Measurements from ENCODE around the gene E2F7.

E2F7 gene

DNA sequence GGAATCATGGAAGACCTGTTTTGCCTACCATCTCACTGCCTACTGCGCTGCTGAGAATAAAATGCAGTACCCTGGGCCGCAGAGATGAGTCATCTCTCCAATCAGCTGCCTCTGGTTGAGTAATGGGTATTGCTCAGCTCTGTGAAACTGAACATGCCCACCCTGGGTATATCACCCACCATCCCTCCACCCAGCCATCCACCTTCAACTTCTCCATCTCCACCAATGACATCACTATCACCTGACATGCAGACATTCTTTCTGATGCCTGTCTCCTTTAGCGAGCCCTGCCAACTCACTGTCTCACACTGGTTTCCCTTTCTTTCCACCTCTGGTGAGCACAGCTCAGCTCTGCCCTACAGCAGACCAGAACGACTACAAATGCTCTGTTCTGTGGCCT is 33.6 kb downstream of the E2F7 start:
- Histone ChIP-seq H3K9me2 (replicated peaks; ENCODE audit: control insufficient read depth, low read length) (no peaks in the 10 kb centered on the region), H3K36me3 (ENCODE audit: control insufficient read depth, low read length) (peaks cover 89% of the 10 kb centered on the region), H3K4me3 (ENCODE audit: low read length) (no peak overlapping the region), H3F3A (ENCODE audit: control insufficient read depth, insufficient read depth) (no peaks in the 10 kb centered on the region), H3K4me1 (ENCODE audit: control insufficient read depth, low read length) (no peaks in the 10 kb centered on the region), H3K4me2 (ENCODE audit: low read length) (no peak overlapping the region), H3K9me3 (ENCODE audit: control insufficient read depth, insufficient read depth, low read length) (no peaks in the 10 kb centered on the region), H3K27me3 (ENCODE audit: control insufficient read depth, low read length) (no peaks in the 10 kb centered on the region), H3K79me2 (ENCODE audit: control insufficient read depth, low read length) (no peaks in the 10 kb centered on the region), H3K27ac (ENCODE audit: low read depth, low read length) (no peak overlapping the region), H4K20me1 (ENCODE audit: control insufficient read depth, insufficient read depth, low read depth, low read length) (no peaks in the 10 kb centered on the region)
- no peak for TF ChIP-seq EZH2phosphoT487 (IDR thresholded peaks at IDR 0.05; ENCODE audit: borderline replicate concordance, low read length)
- TF ChIP-seq, protein P1, sequence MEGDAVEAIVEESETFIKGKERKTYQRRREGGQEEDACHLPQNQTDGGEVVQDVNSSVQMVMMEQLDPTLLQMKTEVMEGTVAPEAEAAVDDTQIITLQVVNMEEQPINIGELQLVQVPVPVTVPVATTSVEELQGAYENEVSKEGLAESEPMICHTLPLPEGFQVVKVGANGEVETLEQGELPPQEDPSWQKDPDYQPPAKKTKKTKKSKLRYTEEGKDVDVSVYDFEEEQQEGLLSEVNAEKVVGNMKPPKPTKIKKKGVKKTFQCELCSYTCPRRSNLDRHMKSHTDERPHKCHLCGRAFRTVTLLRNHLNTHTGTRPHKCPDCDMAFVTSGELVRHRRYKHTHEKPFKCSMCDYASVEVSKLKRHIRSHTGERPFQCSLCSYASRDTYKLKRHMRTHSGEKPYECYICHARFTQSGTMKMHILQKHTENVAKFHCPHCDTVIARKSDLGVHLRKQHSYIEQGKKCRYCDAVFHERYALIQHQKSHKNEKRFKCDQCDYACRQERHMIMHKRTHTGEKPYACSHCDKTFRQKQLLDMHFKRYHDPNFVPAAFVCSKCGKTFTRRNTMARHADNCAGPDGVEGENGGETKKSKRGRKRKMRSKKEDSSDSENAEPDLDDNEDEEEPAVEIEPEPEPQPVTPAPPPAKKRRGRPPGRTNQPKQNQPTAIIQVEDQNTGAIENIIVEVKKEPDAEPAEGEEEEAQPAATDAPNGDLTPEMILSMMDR (IDR thresholded peaks at IDR 0.05; ENCODE audit: low read depth, low read length, poor library complexity, severe bottlenecking): no peak

DNA sequence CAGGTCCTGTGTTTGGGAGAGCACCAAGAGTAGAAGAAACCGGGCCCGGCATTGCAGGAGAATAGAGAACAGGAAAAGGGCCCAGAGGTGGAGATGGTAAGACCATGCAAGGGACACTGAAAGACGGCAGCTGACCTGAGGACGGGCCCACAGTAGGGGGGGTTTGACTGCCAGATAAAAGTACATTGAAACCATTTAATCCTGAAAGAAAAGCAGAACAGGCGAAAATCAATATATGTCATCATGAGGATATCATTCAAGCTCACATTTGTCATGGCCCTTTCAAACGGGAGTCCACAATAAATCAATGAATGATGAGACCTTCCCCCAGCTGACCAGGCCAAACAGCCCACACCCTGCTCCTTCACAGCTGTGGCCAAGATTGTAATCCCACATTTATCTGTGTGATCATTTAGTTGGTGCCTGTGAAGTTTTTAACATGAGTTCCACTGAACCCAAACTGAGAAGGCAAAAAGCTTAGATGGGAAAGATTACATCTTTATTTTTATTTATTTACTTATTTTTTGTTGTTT is 39.5 kb downstream of the E2F7 start:
- H3K27me3 ChIP-seq (ENCODE audit: control insufficient read depth, low read length): no peaks in the 10 kb centered on the region
- H3K4me3 ChIP-seq (ENCODE audit: low read length): no peak overlapping the region
- H3K4me1 ChIP-seq (ENCODE audit: control insufficient read depth, low read length): no peaks in the 10 kb centered on the region
- H3F3A ChIP-seq (ENCODE audit: control insufficient read depth, insufficient read depth): no peaks in the 10 kb centered on the region
- TF ChIP-seq, protein P1 (IDR thresholded peaks at IDR 0.05; ENCODE audit: low read depth, low read length, poor library complexity, severe bottlenecking): no peak
- no peak for TF ChIP-seq EZH2phosphoT487 (IDR thresholded peaks at IDR 0.05; ENCODE audit: borderline replicate concordance, low read length)
- H3K36me3 ChIP-seq (ENCODE audit: control insufficient read depth, low read length): peaks cover 86% of the 10 kb centered on the region
- no peaks in the 10 kb centered on the region for H3K9me2 ChIP-seq (replicated peaks; ENCODE audit: control insufficient read depth, low read length)
- H3K27ac ChIP-seq (ENCODE audit: low read depth, low read length): no peak overlapping the region
- H3K9me3 ChIP-seq (ENCODE audit: control insufficient read depth, insufficient read depth, low read length): no peaks in the 10 kb centered on the region
- no peaks in the 10 kb centered on the region for H3K79me2 ChIP-seq (ENCODE audit: control insufficient read depth, low read length)
- no peak overlapping the region for H3K4me2 ChIP-seq (ENCODE audit: low read length)
- H4K20me1 ChIP-seq (ENCODE audit: control insufficient read depth, insufficient read depth, low read depth, low read length): no peaks in the 10 kb centered on the region

DNA sequence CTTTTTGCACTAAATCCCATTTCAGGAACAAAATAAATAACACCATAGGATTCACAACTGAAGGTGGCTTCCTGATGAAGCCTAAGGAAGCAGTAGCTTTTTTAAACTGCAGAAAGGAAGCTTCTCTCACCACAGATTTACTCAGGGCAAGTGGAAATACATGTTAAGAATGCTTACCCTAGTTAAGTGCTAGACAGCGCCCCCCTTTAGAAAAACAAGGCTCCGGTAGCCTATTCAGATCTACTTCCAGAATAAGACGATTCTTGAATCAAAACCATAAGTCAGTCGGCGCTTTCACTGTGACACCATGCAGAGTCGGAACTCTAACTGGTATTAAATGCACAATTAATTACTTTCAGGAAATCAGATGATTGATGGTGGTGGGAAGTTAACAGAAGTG is 41.9 kb downstream of the E2F7 start:
- Histone ChIP-seq H3K9me3 (ENCODE audit: control insufficient read depth, insufficient read depth, low read length) (no peaks in the 10 kb centered on the region), H3K27me3 (ENCODE audit: control insufficient read depth, low read length) (no peaks in the 10 kb centered on the region), H3K27ac (ENCODE audit: low read depth, low read length) (no peak overlapping the region), H3K79me2 (ENCODE audit: control insufficient read depth, low read length) (no peaks in the 10 kb centered on the region), H3K36me3 (ENCODE audit: control insufficient read depth, low read length) (peaks cover 83% of the 10 kb centered on the region), H3K4me3 (ENCODE audit: low read length) (no peak overlapping the region), H3F3A (ENCODE audit: control insufficient read depth, insufficient read depth) (no peaks in the 10 kb centered on the region), H3K4me1 (ENCODE audit: control insufficient read depth, low read length) (no peaks in the 10 kb centered on the region), H3K4me2 (ENCODE audit: low read length) (no peak overlapping the region), H4K20me1 (ENCODE audit: control insufficient read depth, insufficient read depth, low read depth, low read length) (no peaks in the 10 kb centered on the region), H3K9me2 (replicated peaks; ENCODE audit: control insufficient read depth, low read length) (no peaks in the 10 kb centered on the region)
- TF ChIP-seq, protein P1 (IDR thresholded peaks at IDR 0.05; ENCODE audit: low read depth, low read length, poor library complexity, severe bottlenecking): no peak
- TF ChIP-seq EZH2phosphoT487 (IDR thresholded peaks at IDR 0.05; ENCODE audit: borderline replicate concordance, low read length): no peak

All from DOHH2 (cell line).